Astrocyte (in vitro differentiated cells and primary cell): Measurements from ENCODE around the gene ZBTB9. TPM values are rescaled to one million over a fixed set of nuclear protein-coding genes. Genes with fewer than 3 reads are reported as not detected.

ENCODE experiments used
- DNase-seq: peaks from one replicate; pipeline ENCODE4 v3.0.0-alpha.2; 2010; ENCODE audit warnings: low read depth
- FAIRE-seq: peaks from 2 replicates; lab custom pipeline; 2011; peaks lifted over from hg19 to GRCh38; lab: Jason Lieb, UNC
- H2AFZ ChIP-seq: 2 replicates; pipeline ENCODE4 v1.6.0; 2012; ENCODE audit warnings: low read depth, low read length, inconsistent platforms
- H3K27ac ChIP-seq: 2 replicates; pipeline ENCODE4 v1.5.1; 2011; ENCODE audit warnings: low read depth, low read length, inconsistent platforms
- H3K27me3 ChIP-seq: 2 replicates; pipeline ENCODE4 v1.6.0; 2011; ENCODE audit warnings: low read length, inconsistent platforms; ENCODE audit not compliant: insufficient read depth
- H3K36me3 ChIP-seq: 2 replicates; pipeline ENCODE4 v1.5.1; 2011; ENCODE audit warnings: low read length, inconsistent platforms; ENCODE audit not compliant: insufficient read depth
- H3K4me1 ChIP-seq: 2 replicates; pipeline ENCODE4 v1.5.1; 2011; ENCODE audit warnings: low read length, inconsistent platforms; ENCODE audit not compliant: insufficient read depth
- H3K4me2 ChIP-seq: 2 replicates; pipeline ENCODE4 v1.6.0; 2012; ENCODE audit warnings: low read length, inconsistent platforms
- H3K4me3 ChIP-seq: 2 replicates; pipeline ENCODE4 v1.5.1; 2011; ENCODE audit warnings: low read depth, mild to moderate bottlenecking, low read length, inconsistent platforms; ENCODE audit not compliant: insufficient read depth
- H3K79me2 ChIP-seq: 2 replicates; pipeline ENCODE4 v1.6.0; 2012; ENCODE audit warnings: mild to moderate bottlenecking, low read length, inconsistent platforms; ENCODE audit not compliant: insufficient read depth
- H3K9ac ChIP-seq: 2 replicates; pipeline ENCODE4 v1.6.0; 2012; ENCODE audit warnings: mild to moderate bottlenecking, low read length, inconsistent platforms
- H3K9me3 ChIP-seq: 2 replicates; pipeline ENCODE4 v1.5.1; 2012; ENCODE audit warnings: low read depth, mild to moderate bottlenecking, low read length, inconsistent platforms; ENCODE audit not compliant: insufficient read depth
- H4K20me1 ChIP-seq: 2 replicates; pipeline ENCODE4 v1.6.0; 2012; ENCODE audit warnings: low read length, inconsistent platforms; ENCODE audit not compliant: insufficient read depth
- H3K27ac Mint-ChIP-seq: one replicate; pipeline ENCODE4 v1.8.0; 2021; ENCODE audit warnings: mild to moderate bottlenecking, mixed read lengths; ENCODE audit not compliant: unreplicated experiment
- H3K27me3 Mint-ChIP-seq: one replicate; pipeline ENCODE4 v1.8.0; 2021; ENCODE audit warnings: low read depth, mixed read lengths; ENCODE audit not compliant: unreplicated experiment
- H3K36me3 Mint-ChIP-seq: one replicate; pipeline ENCODE4 v1.8.0; 2021; ENCODE audit warnings: low read depth, mixed read lengths; ENCODE audit not compliant: unreplicated experiment
- H3K4me1 Mint-ChIP-seq: one replicate; pipeline ENCODE4 v1.8.0; 2021; ENCODE audit warnings: low read depth, mixed read lengths; ENCODE audit not compliant: unreplicated experiment
- H3K4me3 Mint-ChIP-seq: one replicate; pipeline ENCODE4 v1.8.0; 2021; ENCODE audit warnings: mild to moderate bottlenecking, moderate library complexity, mixed read lengths; ENCODE audit not compliant: unreplicated experiment
- H3K9me3 Mint-ChIP-seq: one replicate; pipeline ENCODE4 v1.8.0; 2021; ENCODE audit warnings: mild to moderate bottlenecking, mixed read lengths; ENCODE audit not compliant: unreplicated experiment
- CTCF ChIP-seq: IDR thresholded peaks from 2 replicates; pipeline ENCODE4 v1.5.1; 2011; ENCODE audit warnings: low read depth, mild to moderate bottlenecking, inconsistent platforms, low read length, moderate library complexity; ENCODE audit not compliant: insufficient read depth
- EZH2 ChIP-seq: IDR thresholded peaks from 2 replicates; pipeline ENCODE4 v1.6.1; 2012; ENCODE audit warnings: mild to moderate bottlenecking, low read length, inconsistent platforms; ENCODE audit not compliant: insufficient read depth
- total RNA-seq: library from RNA; stranded (reverse); gene quantifications from 2 replicates; pipeline ENCODE4 v1.2.1, GENCODE V29; 2021

The ZBTB9 gene
- total RNA-seq, 1 donor from 2014 or later, result 10.4 TPM

GRCh38 chr6:33424855-33425667 is 29.3 kb upstream of the ZBTB9 start:
- no peaks in the 10 kb centered on the region for H3K36me3 ChIP-seq
- H2AFZ ChIP-seq, result peak overlapping the region; percentile 62
- Mint-ChIP-seq H3K36me3 (peaks cover 7% of the 10 kb centered on the region), H3K4me3 (peak overlapping the region; percentile 93), H3K27ac (peak overlapping the region; percentile 96), H3K9me3 (no peaks in the 10 kb centered on the region), H3K4me1 (peaks cover 49% of the 10 kb centered on the region), H3K27me3 (no peaks in the 10 kb centered on the region)
- peak overlapping the region; percentile 100 for H3K4me2 ChIP-seq
- peaks cover 25% of the 10 kb centered on the region for H4K20me1 ChIP-seq
- peak overlapping the region; percentile 92 for H3K9ac ChIP-seq
- no peak for DNase-seq
- TF ChIP-seq EZH2 (no peak), CTCF (no peak)
- FAIRE-seq, result no peak
- H3K79me2 ChIP-seq, result peaks cover 33% of the 10 kb centered on the region
- no peaks in the 10 kb centered on the region for H3K9me3 ChIP-seq
- peaks cover 26% of the 10 kb centered on the region for H3K4me1 ChIP-seq
- H3K27me3 ChIP-seq, result no peaks in the 10 kb centered on the region
- H3K27ac ChIP-seq, result peak overlapping the region; percentile 79
- H3K4me3 ChIP-seq, result peak overlapping the region; percentile 66

GRCh38 chr6:33425668-33426577 is 28.5 kb upstream of the ZBTB9 start:
- TF ChIP-seq CTCF, result peak; percentile 31
- no peak for TF ChIP-seq EZH2
- H3K4me2 ChIP-seq, result peak overlapping the region; percentile 100
- peaks cover 34% of the 10 kb centered on the region for H4K20me1 ChIP-seq
- peaks cover 41% of the 10 kb centered on the region for H3K79me2 ChIP-seq
- H3K4me3 ChIP-seq, result peak overlapping the region; percentile 66
- peak overlapping the region; percentile 92 for H3K9ac ChIP-seq
- Mint-ChIP-seq H3K4me1 (peaks cover 58% of the 10 kb centered on the region), H3K36me3 (peaks cover 7% of the 10 kb centered on the region), H3K27ac (peak overlapping the region; percentile 96), H3K27me3 (no peaks in the 10 kb centered on the region), H3K4me3 (peak overlapping the region; percentile 93), H3K9me3 (no peaks in the 10 kb centered on the region)
- H3K27me3 ChIP-seq, result no peaks in the 10 kb centered on the region
- no peak for FAIRE-seq
- H3K4me1 ChIP-seq, result peaks cover 33% of the 10 kb centered on the region
- H3K27ac ChIP-seq, result peak overlapping the region; percentile 79
- peak overlapping the region; percentile 62 for H2AFZ ChIP-seq
- no peaks in the 10 kb centered on the region for H3K9me3 ChIP-seq
- H3K36me3 ChIP-seq, result no peaks in the 10 kb centered on the region
- DNase-seq, result peak; percentile 68
